NT2/D1 (cell line): ENCODE measurements around the gene KDM2B.

Experiments
- SUZ12 ChIP-seq: IDR thresholded peaks from 2 replicates; pipeline ENCODE4 v1.6.1; 2011; ENCODE audit not compliant: insufficient read length, insufficient read depth; ENCODE audit errors: extremely low read depth
- YY1 ChIP-seq: IDR thresholded peaks from 2 replicates; pipeline ENCODE4 v1.6.1; 2011; ENCODE audit not compliant: insufficient read length, insufficient read depth
- ZNF274 ChIP-seq: IDR thresholded peaks from 2 replicates; pipeline ENCODE4 v1.6.1; 2011; ENCODE audit warnings: mild to moderate bottlenecking, low read depth, low read length

GRCh38 chr12:121494093-121494787 lies 86.6 kb downstream of the KDM2B start:
- no peak for TF ChIP-seq YY1
- TF ChIP-seq SUZ12: no peak
- no peak for TF ChIP-seq ZNF274
